ENCODE data around the gene CSN3.

DNA sequence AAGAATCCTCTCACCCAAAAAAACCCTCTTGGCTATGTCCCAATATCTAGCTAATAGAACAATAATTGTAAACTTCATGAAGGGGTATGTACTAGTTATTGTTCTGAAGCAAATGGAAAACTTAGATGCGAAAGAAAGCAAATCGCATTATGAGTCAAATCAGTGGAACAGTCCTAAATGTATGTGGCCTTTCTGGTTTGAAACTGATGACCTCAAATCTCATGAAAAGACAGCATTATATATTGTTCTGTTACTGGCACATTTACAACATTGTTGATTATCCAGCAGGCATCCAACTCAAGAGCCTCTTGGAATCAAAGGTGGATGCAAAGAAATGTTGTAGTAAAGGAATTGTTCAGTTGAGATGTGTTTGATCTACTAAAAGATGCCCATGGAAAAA lies 34.7 kb downstream of the CSN3 start:
- TF ChIP-seq, protein P1, sequence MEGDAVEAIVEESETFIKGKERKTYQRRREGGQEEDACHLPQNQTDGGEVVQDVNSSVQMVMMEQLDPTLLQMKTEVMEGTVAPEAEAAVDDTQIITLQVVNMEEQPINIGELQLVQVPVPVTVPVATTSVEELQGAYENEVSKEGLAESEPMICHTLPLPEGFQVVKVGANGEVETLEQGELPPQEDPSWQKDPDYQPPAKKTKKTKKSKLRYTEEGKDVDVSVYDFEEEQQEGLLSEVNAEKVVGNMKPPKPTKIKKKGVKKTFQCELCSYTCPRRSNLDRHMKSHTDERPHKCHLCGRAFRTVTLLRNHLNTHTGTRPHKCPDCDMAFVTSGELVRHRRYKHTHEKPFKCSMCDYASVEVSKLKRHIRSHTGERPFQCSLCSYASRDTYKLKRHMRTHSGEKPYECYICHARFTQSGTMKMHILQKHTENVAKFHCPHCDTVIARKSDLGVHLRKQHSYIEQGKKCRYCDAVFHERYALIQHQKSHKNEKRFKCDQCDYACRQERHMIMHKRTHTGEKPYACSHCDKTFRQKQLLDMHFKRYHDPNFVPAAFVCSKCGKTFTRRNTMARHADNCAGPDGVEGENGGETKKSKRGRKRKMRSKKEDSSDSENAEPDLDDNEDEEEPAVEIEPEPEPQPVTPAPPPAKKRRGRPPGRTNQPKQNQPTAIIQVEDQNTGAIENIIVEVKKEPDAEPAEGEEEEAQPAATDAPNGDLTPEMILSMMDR (conservative IDR thresholded peaks at IDR 0.05; ENCODE audit: low read length), result no peak
- no peak for TF ChIP-seq EZH2phosphoT487 (IDR thresholded peaks at IDR 0.05; ENCODE audit: borderline replicate concordance, low read depth, low read length)
